Measurements from ENCODE around the gene KCNC2.

The KCNC2 gene
- long read RNA-seq, partial matches to known transcripts: 0 of 1 reads
- long read RNA-seq, other reads (novel, unspliced or antisense): 1 of 1 reads

GRCh38 chr12:75209812-75210138 lies at the start of gene KCNC2:
Gene KCNC2, minus strand, starts transcription at chr12:75209839.
- Histone ChIP-seq H3K4me3 (replicated peaks; ENCODE audit: insufficient read depth, low read length) (no peak within 1 kb of the TSS), H3K27me3 (ENCODE audit: insufficient read depth, poor library complexity, severe bottlenecking) (peaks cover 9% of the 10 kb centered on the region), H3K27ac (replicated peaks) (no peak within 1 kb of the TSS)
- DNase-seq (ENCODE audit: low read depth in 1 of 2, low spot score in 1 of 2): no peak
- no peak for TF ChIP-seq GABPA (IDR thresholded peaks at IDR 0.05; ENCODE audit: low read depth)
- no peak for TF ChIP-seq POLR2AphosphoS5 (IDR thresholded peaks at IDR 0.05; ENCODE audit: low read depth)
- TF ChIP-seq SPI1 (IDR thresholded peaks at IDR 0.05; ENCODE audit: borderline replicate concordance, low read depth): no peak
- TF ChIP-seq CTCF (IDR thresholded peaks at IDR 0.05; ENCODE audit: insufficient read depth, low read length): no peak
- no peak for TF ChIP-seq REST (IDR thresholded peaks at IDR 0.05; ENCODE audit: insufficient replicate concordance, low read depth)

- Histone ChIP-seq H3K27ac (replicated peaks) (no peak overlapping the region), H3K27me3 (ENCODE audit: insufficient read depth, poor library complexity, severe bottlenecking) (no peaks in the 10 kb centered on the region), H3K4me3 (replicated peaks; ENCODE audit: insufficient read depth, low read length) (no peak overlapping the region)
- no peak for DNase-seq (ENCODE audit: low read depth in 1 of 2, low spot score in 1 of 2)
- TF ChIP-seq SPI1 (IDR thresholded peaks at IDR 0.05; ENCODE audit: borderline replicate concordance, low read depth) (no peak), POLR2AphosphoS5 (IDR thresholded peaks at IDR 0.05; ENCODE audit: low read depth) (no peak), REST (IDR thresholded peaks at IDR 0.05; ENCODE audit: insufficient replicate concordance, low read depth) (no peak), GABPA (IDR thresholded peaks at IDR 0.05; ENCODE audit: low read depth) (no peak), CTCF (IDR thresholded peaks at IDR 0.05; ENCODE audit: insufficient read depth, low read length) (no peak)
These were observed 49.5 kb upstream of the KCNC2 start for GRCh38 chr12:75259143-75259542.

GRCh38 chr12:75257510-75257909 lies 47.9 kb upstream of the KCNC2 start:
- DNase-seq (ENCODE audit: low read depth in 1 of 2, low spot score in 1 of 2): no peak
- Histone ChIP-seq H3K27ac (replicated peaks) (no peak overlapping the region), H3K4me3 (replicated peaks; ENCODE audit: insufficient read depth, low read length) (no peak overlapping the region), H3K27me3 (ENCODE audit: insufficient read depth, poor library complexity, severe bottlenecking) (no peaks in the 10 kb centered on the region)
- TF ChIP-seq GABPA (IDR thresholded peaks at IDR 0.05; ENCODE audit: low read depth): no peak
- TF ChIP-seq SPI1 (IDR thresholded peaks at IDR 0.05; ENCODE audit: borderline replicate concordance, low read depth): no peak
- no peak for TF ChIP-seq REST (IDR thresholded peaks at IDR 0.05; ENCODE audit: insufficient replicate concordance, low read depth)
- TF ChIP-seq POLR2AphosphoS5 (IDR thresholded peaks at IDR 0.05; ENCODE audit: low read depth): no peak
- TF ChIP-seq CTCF (IDR thresholded peaks at IDR 0.05; ENCODE audit: insufficient read depth, low read length): no peak

All from HL-60 (cell line).